Endothelial cell of umbilical vein (primary cell): ENCODE measurements around the gene DMBX1.

Experiments used
- CTCF ChIP-seq, 2 donors: IDR thresholded peaks; 1 replicate in 1 of 2; 2 replicates in 1 of 2; pipeline ENCODE4 v1.5.1; 2011; ENCODE audit warnings: low read length in 2 of 2, mild to moderate bottlenecking in 2 of 2, moderate library complexity in 2 of 2, control low read depth in 1 of 2, inconsistent platforms in 1 of 2, low read depth in 1 of 2; ENCODE audit not compliant: insufficient read depth in 1 of 2; ENCODE audit errors: extremely low read depth in 1 of 2
- EZH2 ChIP-seq: IDR thresholded peaks from 2 replicates; pipeline ENCODE4 v1.6.1; 2012; ENCODE audit warnings: borderline replicate concordance, low read depth, mild to moderate bottlenecking, moderate library complexity, low read length, inconsistent platforms; ENCODE audit not compliant: severe bottlenecking
- POLR2A ChIP-seq: IDR thresholded peaks from 2 replicates; pipeline ENCODE4 v1.6.1; 2012; ENCODE audit warnings: low read depth, mild to moderate bottlenecking, control low read depth, low read length
- POLR2AphosphoS5 ChIP-seq: IDR thresholded peaks from 2 replicates; pipeline ENCODE4 v1.6.1; 2012; ENCODE audit warnings: low read depth, mild to moderate bottlenecking, control low read depth, low read length, moderate library complexity; ENCODE audit not compliant: insufficient read depth

GRCh38 chr1:46469881-46470280 lies 19.8 kb upstream of the DMBX1 start:
- no peak for TF ChIP-seq EZH2
- TF ChIP-seq CTCF (IDR thresholded peaks at IDR 0.05; ENCODE audit: extremely low read depth in 1 of 2, insufficient read depth in 1 of 2, low read depth in 1 of 2, low read length in 2 of 2), result no peak
- TF ChIP-seq POLR2AphosphoS5, result no peak
- no peak for TF ChIP-seq POLR2A
